ENCODE results near the gene LMBRD2.

DNA sequence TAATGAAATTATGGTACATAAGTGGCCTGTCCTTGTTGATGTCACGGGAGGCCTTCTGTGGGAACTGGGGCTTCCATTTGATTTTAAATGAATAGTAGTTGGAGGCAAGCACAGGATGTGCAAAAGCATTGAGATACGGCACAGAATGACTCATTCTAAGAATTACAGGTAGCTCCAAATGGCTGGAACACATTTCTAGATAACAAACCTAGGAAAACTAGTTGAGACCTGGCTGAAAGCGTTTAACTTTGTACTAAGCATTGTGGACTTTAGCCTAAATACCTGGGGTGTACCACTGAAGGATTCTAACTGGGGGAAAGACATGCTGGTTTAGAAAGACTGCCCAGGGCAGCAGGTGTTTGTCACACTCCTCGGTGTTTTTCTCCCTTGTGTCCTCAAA, 9.7 kb upstream of the LMBRD2 start:
- no peak for TF ChIP-seq EP300 (IDR thresholded peaks at IDR 0.05)
- TF ChIP-seq POLR2A (IDR thresholded peaks at IDR 0.05): no peak
- no peak for TF ChIP-seq CTCF (IDR thresholded peaks at IDR 0.05)
- no peak for TF ChIP-seq POLR2AphosphoS5 (IDR thresholded peaks at IDR 0.05)

Measured in gastroesophageal sphincter (tissue), 3 donors.